HG03432 (cell line): ENCODE data around the gene FOXD4L6.
A peak's percentile ranks its signal among the peaks of the same experiment; 100 is the strongest.
"Not testable (repeated sequence)": the region's sequence is repeated elsewhere in the genome, so short reads cannot be mapped to it uniquely, and the experiment has no call there.

Experiments
- ATAC-seq: cut with Tn5 transposase; IDR thresholded peaks from one replicate; pipeline ENCODE4 v1.9.1; 2021; ENCODE audit warnings: mild to moderate bottlenecking, moderate library complexity; ENCODE audit not compliant: unreplicated experiment

Gene FOXD4L6

DNA sequence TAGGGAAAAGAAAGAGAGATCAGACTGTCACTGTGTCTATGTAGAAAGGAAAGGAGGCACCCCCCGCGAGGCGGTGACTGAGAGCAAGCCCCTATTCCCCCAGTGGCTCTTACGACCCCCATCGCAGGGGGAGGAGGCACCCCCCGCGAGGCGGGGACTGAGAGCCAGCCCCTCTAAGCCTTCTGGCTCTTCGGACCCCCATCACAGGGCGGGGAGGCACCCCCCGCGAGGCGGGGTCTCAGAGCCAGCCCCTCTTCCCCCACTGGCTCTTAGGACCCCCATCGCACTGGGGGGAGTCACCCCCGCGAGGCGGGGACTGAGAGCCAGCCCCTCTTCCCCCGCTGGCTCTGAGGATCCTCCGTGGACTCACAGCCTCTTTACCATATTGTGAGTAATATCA is 23.9 kb downstream of the FOXD4L6 start:
- not testable (repeated sequence) for ATAC-seq

DNA sequence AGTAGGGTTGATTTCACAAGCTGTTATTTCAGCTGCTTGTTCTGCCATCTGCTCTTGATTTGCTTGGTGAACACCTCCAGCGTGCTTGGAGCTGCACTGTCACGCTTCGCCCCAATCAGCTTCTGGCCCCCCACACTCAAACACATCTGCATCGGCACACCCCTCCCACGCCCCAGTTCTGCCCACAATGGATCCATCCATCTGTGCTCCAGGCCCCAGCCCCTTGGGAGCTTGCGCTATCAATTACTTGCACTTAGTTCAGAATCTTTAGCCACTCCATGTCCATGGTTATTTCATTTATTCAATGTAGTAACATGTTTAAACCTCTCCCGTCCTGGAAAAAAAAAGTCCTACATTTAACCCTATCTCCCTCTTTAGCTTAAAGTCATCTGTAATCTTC is 28.0 kb downstream of the FOXD4L6 start:
- ATAC-seq = not testable (repeated sequence)

DNA sequence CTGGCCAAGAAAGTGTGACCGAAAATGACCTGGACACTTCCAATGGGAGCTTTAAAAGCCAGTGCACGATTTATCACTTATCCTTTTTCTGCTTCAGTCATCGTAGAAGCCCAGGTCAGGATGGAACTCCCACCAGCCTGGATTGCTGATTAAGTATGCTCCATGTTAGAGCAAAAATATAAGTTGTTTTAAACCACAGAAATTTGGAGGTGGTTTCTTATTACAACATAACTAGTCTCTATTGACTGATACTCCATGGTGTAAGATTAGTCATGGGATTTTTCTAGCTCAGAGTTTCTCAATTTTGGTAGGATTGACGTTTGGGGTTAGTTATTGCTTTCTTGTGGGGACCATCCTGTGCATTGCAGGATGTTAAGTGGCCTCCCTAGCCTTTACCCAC is 29.7 kb downstream of the FOXD4L6 start:
- ATAC-seq = not testable (repeated sequence)

- ATAC-seq = peak; percentile 66
Measured at GRCh38 chr9:41095060-41095459, 33.4 kb downstream of the FOXD4L6 start.

GRCh38 chr9:41094010-41094773 is 34.3 kb downstream of the FOXD4L6 start:
- ATAC-seq = not testable (repeated sequence)

DNA sequence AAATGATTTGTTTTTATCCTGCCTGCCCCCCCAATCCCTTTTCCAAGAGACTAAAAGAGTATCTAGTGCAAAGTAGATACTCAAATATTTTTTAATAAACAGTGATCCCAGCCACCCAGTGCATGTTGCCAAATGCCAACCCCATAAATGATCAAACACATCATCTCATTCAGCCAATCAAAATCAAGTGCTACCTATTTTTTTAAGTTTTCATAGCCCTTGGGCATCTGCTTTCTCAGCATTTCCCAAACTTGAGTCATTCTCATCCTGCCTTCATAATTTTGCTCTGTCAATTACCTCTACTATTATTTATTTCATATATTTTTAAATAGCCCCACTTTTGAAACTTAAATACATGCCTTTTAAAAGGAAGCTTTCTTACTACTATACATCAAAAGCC is 37.6 kb downstream of the FOXD4L6 start:
- not testable (repeated sequence) for ATAC-seq

GRCh38 chr9:41090386-41090785 is 38.1 kb downstream of the FOXD4L6 start:
- not testable (repeated sequence) for ATAC-seq

DNA sequence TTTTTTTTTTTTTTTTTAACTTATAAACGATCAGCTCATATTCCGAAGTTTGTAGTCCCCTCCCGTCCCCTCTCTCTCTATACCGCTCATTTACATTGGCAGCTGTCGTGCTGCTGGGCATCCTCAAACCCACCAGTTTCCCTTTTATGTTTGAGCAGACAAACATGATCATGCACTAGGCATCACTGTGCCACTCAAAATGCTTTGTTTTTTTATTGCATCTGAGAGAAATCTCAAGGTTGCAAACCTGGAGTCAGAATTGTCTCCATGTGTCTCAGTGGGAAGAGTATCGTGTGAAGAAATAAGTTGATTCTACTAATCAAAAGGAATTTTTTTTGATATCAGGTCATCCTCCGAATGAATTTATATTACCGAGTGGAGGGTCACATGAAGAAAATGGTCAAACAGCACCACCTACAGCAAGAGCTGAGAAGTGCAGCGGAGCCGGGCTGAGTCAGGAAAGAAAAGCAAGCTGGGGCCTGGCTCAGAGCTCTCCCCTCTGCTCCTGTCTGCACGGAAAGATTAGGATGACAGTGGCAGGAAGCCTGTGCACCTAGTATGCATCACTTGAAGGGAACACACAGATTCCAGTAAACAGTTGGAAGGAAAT is 39.9 kb downstream of the FOXD4L6 start:
- ATAC-seq = peak; percentile 78

GRCh38 chr9:41087929-41088328 is 40.6 kb downstream of the FOXD4L6 start:
- ATAC-seq = not testable (repeated sequence)

DNA sequence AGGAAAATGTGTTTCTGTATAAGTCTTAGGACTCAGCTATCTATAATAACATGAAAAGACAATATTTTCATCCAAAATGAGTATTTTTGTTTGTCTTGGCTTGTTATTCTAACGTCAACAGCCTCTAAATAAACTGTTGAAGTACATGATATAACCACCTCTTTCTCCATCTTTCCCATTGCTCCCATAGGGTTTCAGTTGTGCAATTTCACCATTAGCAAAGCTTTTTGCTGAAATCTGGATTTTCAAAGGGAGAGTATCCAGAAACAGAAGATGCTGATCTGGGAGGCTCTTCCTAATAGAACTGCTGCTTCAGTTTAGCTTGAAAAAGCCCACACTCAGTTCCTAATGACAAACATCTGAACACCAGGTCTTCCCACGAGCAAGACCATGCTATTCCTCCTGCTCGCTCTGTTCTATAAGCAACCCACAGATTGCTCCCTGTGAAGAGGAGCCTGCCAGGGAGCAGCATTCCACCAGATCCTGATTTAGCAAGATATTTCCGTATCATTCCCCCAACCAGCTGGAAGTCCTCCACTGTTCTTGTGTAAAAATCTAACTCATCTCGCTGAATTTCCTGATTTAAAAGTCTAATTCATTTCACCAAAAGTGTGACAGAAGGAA is 41.2 kb downstream of the FOXD4L6 start:
- ATAC-seq = not testable (repeated sequence)

DNA sequence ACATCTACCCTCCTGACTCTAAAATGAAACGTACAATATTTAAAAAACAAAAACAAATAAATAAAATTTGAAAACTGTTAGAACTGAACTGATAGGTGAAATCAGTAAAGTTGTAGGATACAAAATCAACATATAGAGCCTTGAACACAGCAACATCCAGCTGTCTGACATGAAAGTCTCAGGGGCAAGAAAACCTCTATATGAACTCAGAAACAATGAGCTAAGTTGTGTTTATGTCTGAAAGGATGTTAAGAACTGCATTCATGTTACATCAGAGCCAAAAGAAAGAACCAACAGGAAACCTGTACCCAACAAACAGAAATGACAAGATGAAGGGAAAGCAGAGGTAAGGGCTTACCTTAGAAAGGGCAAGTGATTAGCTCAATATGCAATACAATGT is 41.8 kb downstream of the FOXD4L6 start:
- ATAC-seq = peak; percentile 17

- ATAC-seq = peak; percentile 41
Measured at GRCh38 chr9:41086215-41086614, 42.3 kb downstream of the FOXD4L6 start.

GRCh38 chr9:41082358-41082757 is 46.1 kb downstream of the FOXD4L6 start:
- not testable (repeated sequence) for ATAC-seq

GRCh38 chr9:41079464-41079863 is 49.0 kb downstream of the FOXD4L6 start:
- ATAC-seq = not testable (repeated sequence)

- not testable (repeated sequence) for ATAC-seq
Measured at GRCh38 chr9:41077586-41077985, 50.9 kb downstream of the FOXD4L6 start.
